Measurements from ENCODE around the gene LRRC3.

The LRRC3 gene

GRCh38 chr21:44454747-44455523 is at the start of gene LRRC3:
TSS of gene LRRC3 (plus strand) at chr21:44455510. CDS start at chr21:44456645, 1,135 bp downstream.
- TF ChIP-seq CTCF (conservative IDR thresholded peaks at IDR 0.05; ENCODE audit: low read depth), result no peak
- POLR2A ChIA-PET (ENCODE audit: low non-redundant PET), result no interaction called here
- peak; percentile 95 for DNase-seq (ENCODE audit: low spot score)
- peak within 1 kb of the TSS; percentile 8; the same call in 1 of the 2 replicates for H3K27ac ChIP-seq
- CTCF ChIA-PET, result interaction anchor here (0.5 to 1.1 kb wide), 4 partner anchors 77 to 471 kb away, joined by 3 to 4 read pairs (median 3); no protein-coding TSS in a partner anchor

GRCh38 chr21:44405948-44406872 is 49.1 kb upstream of the LRRC3 start:
- H3K27ac ChIP-seq, result no peak overlapping the region
- POLR2A ChIA-PET (ENCODE audit: low non-redundant PET), result no interaction called here
- CTCF ChIA-PET, result no interaction called here
- DNase-seq (ENCODE audit: low spot score), result no peak
- TF ChIP-seq CTCF (conservative IDR thresholded peaks at IDR 0.05; ENCODE audit: low read depth), result no peak

GRCh38 chr21:44406953-44407352 is 48.4 kb upstream of the LRRC3 start:
- no peak for TF ChIP-seq CTCF (conservative IDR thresholded peaks at IDR 0.05; ENCODE audit: low read depth)
- no peak overlapping the region for H3K27ac ChIP-seq
- no peak for DNase-seq (ENCODE audit: low spot score)
- ChIA-PET CTCF (no interaction called here), POLR2A (ENCODE audit: low non-redundant PET) (no interaction called here)

- H3K27ac ChIP-seq, result no peak overlapping the region
- DNase-seq (ENCODE audit: low spot score), result no peak
- ChIA-PET POLR2A (ENCODE audit: low non-redundant PET) (no interaction called here), CTCF (interaction anchor here (0.6 kb wide), 1 partner anchor 19 kb away, joined by 5 read pairs; no protein-coding TSS in a partner anchor)
- no peak for TF ChIP-seq CTCF (conservative IDR thresholded peaks at IDR 0.05; ENCODE audit: low read depth)
These were observed 47.8 kb upstream of the LRRC3 start for GRCh38 chr21:44407493-44407892.

GRCh38 chr21:44408226-44408625 is 47.1 kb upstream of the LRRC3 start:
- no peak for TF ChIP-seq CTCF (conservative IDR thresholded peaks at IDR 0.05; ENCODE audit: low read depth)
- H3K27ac ChIP-seq, result no peak overlapping the region
- ChIA-PET POLR2A (ENCODE audit: low non-redundant PET) (no interaction called here), CTCF (no interaction called here)
- DNase-seq (ENCODE audit: low spot score), result no peak

- TF ChIP-seq CTCF (conservative IDR thresholded peaks at IDR 0.05; ENCODE audit: low read depth), result no peak
- CTCF ChIA-PET, result interaction anchor here (0.6 kb wide), 1 partner anchor 603 kb away, joined by 4 read pairs; no protein-coding TSS in a partner anchor
These were observed 41.6 kb upstream of the LRRC3 start for GRCh38 chr21:44413566-44414290.

More at GRCh38 chr21:44413566-44414290, 41.6 kb upstream of the LRRC3 start:
- H3K27ac ChIP-seq, result no peak overlapping the region
- POLR2A ChIA-PET (ENCODE audit: low non-redundant PET), result no interaction called here
- DNase-seq (ENCODE audit: low spot score), result no peak
